Measurements from ENCODE around the gene PARD3. TPM values are rescaled to one million over a fixed set of nuclear protein-coding genes. Genes with fewer than 3 reads are reported as not detected.

The PARD3 gene
- polyA plus RNA-seq, 3 donors: 0.51 TPM; not detected in 2

- no peaks in the 10 kb centered on the region for H3K4me1 Mint-ChIP-seq
- H3K4me3 ChIP-seq (replicated peaks in 1 of 3; ENCODE audit: low read depth in 2 of 3, low read length in 3 of 3): no peak overlapping the region
- H3K4me3 Mint-ChIP-seq: no peak overlapping the region
- no CpG with 5 or more reads among the region's 3 CpGs for WGBS (ENCODE audit: insufficient coverage)
- no peak overlapping the region for H3K4me2 ChIP-seq (replicated peaks; ENCODE audit: extremely low read depth, low read length, poor library complexity, severe bottlenecking)
- no peaks in the 10 kb centered on the region for H3K27me3 ChIP-seq (ENCODE audit: control insufficient read depth in 2 of 2, insufficient read depth in 2 of 2, low read length in 2 of 2)
- no peak for TF ChIP-seq CTCF (IDR thresholded peaks at IDR 0.05)
- no peaks in the 10 kb centered on the region for H3K36me3 ChIP-seq (replicated peaks in 1 of 2; ENCODE audit: control insufficient read depth in 1 of 2, insufficient read depth in 2 of 2, low read length in 2 of 2)
- H3K79me2 ChIP-seq (ENCODE audit: insufficient read depth, low read length): no peaks in the 10 kb centered on the region
- intact Hi-C loops (cut with micrococcal nuclease): no loop called here
- peaks cover 0 to 2% (median 0%) of the 10 kb centered on the region in 7 donors for H3K9me3 Mint-ChIP-seq
- H3K9me3 ChIP-seq (replicated peaks in 1 of 2; ENCODE audit: control insufficient read depth in 1 of 2, insufficient read depth in 1 of 2, low read length in 2 of 2): no peaks in the 10 kb centered on the region
- H3K27me3 Mint-ChIP-seq (ENCODE audit: low read depth in 3 of 3): peaks cover 0 to 4% (median 2%) of the 10 kb centered on the region in 3 donors
- H3K27ac Mint-ChIP-seq: peak overlapping the region in 1 of 7 donors; percentile 6
- no peaks in the 10 kb centered on the region for H3K36me3 Mint-ChIP-seq
- no peak overlapping the region for H3K9ac ChIP-seq (ENCODE audit: insufficient read depth, low read length, poor library complexity, severe bottlenecking)
- no peak overlapping the region for H2AFZ ChIP-seq (ENCODE audit: insufficient read depth, low read depth, low read length, poor library complexity, severe bottlenecking)
- no peak overlapping the region for H3K27ac ChIP-seq (ENCODE audit: low read depth in 1 of 2, low read length in 2 of 2)
- DNase-seq: no peak
- no peaks in the 10 kb centered on the region for H3K4me1 ChIP-seq (ENCODE audit: control insufficient read depth in 1 of 2, insufficient read depth in 2 of 2, low read length in 2 of 2)
- H4K20me1 ChIP-seq (ENCODE audit: insufficient read depth, low read length): no peaks in the 10 kb centered on the region
Observed at GRCh38 chr10:34575882-34576281, 239.2 kb downstream of the PARD3 start.

- Mint-ChIP-seq H3K36me3 (no peaks in the 10 kb centered on the region), H3K4me1 (no peaks in the 10 kb centered on the region), H3K27ac (no peak overlapping the region), H3K4me3 (no peak overlapping the region), H3K27me3 (ENCODE audit: low read depth in 3 of 3) (peaks cover 0 to 4% (median 2%) of the 10 kb centered on the region in 3 donors), H3K9me3 (peaks cover 0 to 2% (median 0%) of the 10 kb centered on the region in 7 donors)
- DNase-seq: no peak
- Histone ChIP-seq H3K4me1 (ENCODE audit: control insufficient read depth in 1 of 2, insufficient read depth in 2 of 2, low read length in 2 of 2) (no peaks in the 10 kb centered on the region), H3K27me3 (ENCODE audit: control insufficient read depth in 2 of 2, insufficient read depth in 2 of 2, low read length in 2 of 2) (no peaks in the 10 kb centered on the region), H3K4me3 (replicated peaks in 1 of 3; ENCODE audit: low read depth in 2 of 3, low read length in 3 of 3) (no peak overlapping the region), H4K20me1 (ENCODE audit: insufficient read depth, low read length) (no peaks in the 10 kb centered on the region), H3K27ac (ENCODE audit: low read depth in 1 of 2, low read length in 2 of 2) (no peak overlapping the region), H3K9me3 (replicated peaks in 1 of 2; ENCODE audit: control insufficient read depth in 1 of 2, insufficient read depth in 1 of 2, low read length in 2 of 2) (no peaks in the 10 kb centered on the region), H2AFZ (ENCODE audit: insufficient read depth, low read depth, low read length, poor library complexity, severe bottlenecking) (no peak overlapping the region), H3K4me2 (replicated peaks; ENCODE audit: extremely low read depth, low read length, poor library complexity, severe bottlenecking) (no peak overlapping the region), H3K79me2 (ENCODE audit: insufficient read depth, low read length) (no peaks in the 10 kb centered on the region), H3K36me3 (replicated peaks in 1 of 2; ENCODE audit: control insufficient read depth in 1 of 2, insufficient read depth in 2 of 2, low read length in 2 of 2) (no peaks in the 10 kb centered on the region), H3K9ac (ENCODE audit: insufficient read depth, low read length, poor library complexity, severe bottlenecking) (no peak overlapping the region)
- intact Hi-C loops (cut with micrococcal nuclease): no loop called here
- no peak for TF ChIP-seq CTCF (IDR thresholded peaks at IDR 0.05)
- 69% methylated on average over 4 of the region's 4 CpGs for WGBS (ENCODE audit: insufficient coverage)
Observed at GRCh38 chr10:34574353-34574934, 240.7 kb downstream of the PARD3 start.

All from CD14-positive monocyte (primary cell).